ENCODE results near the gene RAP1GDS1.
"Not testable (repeated sequence)": the region's sequence is repeated elsewhere in the genome, so short reads cannot be mapped to it uniquely, and the experiment has no call there.

Gene RAP1GDS1

DNA sequence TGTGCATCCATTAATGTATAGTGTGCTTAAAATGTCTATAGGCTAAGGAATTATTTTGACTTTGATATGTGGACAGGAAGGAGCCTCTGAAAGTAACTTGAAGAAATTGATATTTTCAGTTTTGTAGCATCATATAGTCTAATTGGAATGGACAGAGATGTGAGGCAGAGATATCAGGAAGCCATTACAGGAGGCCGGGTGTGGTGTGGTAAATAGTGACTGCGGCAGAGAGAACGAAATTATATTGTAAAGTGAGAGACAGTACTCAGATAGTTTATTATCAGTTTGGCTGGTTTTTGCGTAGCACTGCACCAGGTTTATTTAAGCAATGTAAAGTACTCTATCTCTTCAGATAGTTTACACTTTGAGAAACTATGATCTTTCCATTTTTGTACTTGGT lies 98.5 kb downstream of the RAP1GDS1 start:
- DNase-seq = no peak

DNA sequence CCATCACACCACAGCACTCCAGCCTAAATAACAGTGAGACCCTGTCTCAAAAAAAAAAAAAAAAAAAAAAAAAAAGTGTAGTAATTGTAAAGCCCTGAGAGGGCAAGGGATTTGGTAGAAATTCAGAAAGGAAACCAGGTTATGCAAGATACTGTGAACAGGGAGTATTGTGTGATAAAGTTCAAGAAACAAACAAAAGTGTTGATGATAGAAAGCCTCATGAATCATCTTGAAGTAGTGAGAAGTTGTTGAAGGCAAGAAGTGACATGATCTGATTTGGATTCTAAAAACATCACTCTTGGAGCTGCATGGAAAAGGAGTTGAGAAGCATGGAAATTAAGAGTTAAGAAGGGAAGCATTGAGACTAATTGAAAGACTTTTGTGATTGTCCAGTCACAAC lies 102.2 kb downstream of the RAP1GDS1 start:
- DNase-seq = no peak

DNA sequence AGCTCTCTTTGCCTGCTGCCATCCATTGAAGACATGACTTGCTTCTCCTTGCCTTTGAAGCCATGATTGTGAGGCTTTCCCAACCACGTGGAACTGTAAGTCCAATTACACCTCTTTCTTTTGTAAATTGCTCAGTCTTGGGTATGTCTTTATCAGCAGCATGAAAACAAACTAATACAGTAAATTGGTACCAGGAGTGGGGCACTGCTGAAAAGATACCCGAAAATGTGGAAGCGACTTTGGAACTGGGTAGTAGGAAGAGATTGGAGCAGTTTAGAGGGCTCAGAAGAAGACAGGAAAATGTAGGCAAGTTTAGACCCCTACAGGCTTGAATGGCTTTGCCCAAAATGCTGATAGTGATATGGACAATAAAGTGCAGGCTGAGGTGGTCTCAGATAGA lies 105.1 kb downstream of the RAP1GDS1 start:
- DNase-seq = not testable (repeated sequence)

DNA sequence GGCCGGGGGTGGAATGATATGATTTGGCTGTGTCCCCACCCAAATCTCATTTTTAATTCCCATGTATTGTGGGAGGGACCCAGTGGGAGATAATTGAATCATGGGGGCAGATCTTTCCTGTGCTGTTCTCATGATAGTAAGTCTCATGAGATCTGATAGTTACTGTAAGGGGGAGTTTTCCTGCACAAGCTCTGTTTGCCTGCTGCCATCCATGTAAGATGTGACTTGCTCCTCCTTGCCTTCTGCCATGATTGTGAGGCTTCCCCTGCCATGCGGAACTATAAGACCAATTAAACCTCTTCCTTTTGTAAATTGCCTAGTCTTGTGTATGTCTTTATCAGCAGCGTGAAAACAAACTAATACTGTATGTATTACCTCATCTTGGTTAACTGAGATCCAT lies 106.8 kb downstream of the RAP1GDS1 start:
- DNase-seq = not testable (repeated sequence)

DNA sequence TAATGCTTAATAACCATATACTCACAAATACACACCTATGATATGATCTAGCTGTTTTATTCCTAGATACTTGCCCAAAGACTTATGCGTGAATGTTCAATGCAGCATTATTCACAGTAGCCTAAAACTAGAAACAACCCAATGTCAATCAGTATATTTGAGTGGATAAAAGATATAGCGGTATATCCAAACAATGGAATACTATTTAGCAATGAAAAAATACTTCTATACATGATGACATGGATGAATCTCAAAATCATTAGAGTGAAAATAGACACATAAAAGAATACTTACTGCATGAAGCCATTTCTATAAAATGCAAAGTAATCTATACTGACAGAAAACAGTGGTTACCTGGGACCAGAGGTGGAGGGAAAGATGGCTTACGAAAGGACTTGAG lies 108.1 kb downstream of the RAP1GDS1 start:
- DNase-seq = no peak

DNA sequence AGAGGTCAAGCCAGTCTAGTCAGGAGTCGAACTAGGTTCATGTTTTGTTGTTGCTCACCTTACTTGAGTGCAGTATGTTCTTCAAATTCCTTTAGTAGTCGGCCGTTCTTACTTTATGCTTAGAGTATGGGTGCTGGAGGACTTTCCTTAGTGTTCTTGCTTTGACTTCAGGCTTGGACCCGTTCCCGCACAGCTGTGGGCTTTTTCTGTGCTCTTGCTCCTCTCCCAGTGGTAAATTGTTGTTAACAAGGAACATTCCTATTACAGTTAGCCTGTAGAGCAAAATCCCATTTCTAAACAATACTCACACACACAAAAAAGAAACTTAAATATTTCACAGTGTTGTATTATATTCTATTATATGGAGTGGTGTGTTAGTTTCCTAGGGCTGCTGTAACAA lies 113.5 kb downstream of the RAP1GDS1 start:
- no peak for DNase-seq

DNA sequence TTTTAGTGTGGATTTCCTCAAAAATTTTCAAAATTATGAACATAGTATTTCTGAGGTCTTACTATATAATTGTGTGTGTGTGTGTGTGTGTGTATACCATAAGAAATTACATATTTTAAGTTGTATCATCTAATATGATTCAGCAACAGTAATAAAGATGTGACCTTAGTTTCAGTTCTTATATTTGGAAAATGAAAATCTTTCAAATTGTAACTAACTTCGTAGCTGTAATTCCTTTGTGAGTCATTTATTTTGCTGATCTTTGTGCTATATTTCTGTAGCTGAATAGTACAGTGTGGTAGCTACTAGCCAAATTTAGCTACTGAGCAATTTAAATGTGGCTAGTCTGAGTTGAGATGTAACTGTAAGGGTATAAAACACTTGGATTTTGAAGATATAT lies 116.4 kb downstream of the RAP1GDS1 start:
- no peak for DNase-seq

DNA sequence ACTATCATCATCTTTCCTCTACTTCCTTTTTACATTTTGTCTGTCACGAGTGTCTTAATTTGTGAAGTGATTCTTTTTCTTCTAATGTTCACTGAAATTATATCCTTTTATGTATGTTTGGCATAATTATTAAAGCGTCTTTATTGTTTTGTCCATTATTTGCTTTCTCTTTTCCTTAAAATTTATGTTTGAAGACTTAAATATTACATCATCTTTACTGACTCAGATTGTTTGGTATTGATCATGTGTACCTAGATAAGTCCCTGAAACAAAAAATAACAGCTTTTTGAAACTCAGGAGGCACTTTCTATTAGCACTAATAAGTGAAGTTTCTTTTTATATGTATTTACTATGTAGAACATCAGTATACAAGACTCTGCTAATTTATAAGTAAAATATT lies 120.1 kb downstream of the RAP1GDS1 start:
- no peak for DNase-seq

DNA sequence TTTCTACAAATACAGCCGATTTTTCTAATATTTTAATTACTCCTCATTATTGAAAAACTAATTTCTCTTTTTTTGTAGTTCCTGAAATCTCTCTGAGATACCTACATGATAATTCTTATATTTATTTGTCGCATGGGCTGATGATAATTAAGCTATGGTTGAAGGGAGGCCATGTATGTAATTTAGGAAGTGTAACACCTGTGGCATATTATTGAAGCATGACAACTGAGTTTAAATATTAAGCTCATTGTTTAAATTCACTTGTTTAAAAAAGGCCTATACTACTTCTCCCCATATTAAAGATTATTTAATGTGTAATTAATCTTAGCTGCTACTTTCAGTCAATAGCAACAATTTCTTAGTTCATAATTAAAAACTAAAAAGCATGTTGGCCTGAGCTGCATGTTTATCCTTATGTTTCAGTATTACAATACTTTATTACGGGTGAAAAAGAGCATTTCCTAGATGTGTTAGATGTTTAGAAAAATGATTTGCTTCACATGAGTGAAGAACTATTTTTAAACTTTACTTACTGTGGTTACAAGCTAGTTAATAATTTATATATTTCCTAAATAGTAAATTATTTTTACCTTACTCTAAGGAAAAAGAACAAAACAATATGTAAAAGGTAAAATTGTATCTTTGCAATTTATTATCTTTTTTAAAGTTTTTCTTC lies 122.4 kb downstream of the RAP1GDS1 start:
- DNase-seq = no peak

DNA sequence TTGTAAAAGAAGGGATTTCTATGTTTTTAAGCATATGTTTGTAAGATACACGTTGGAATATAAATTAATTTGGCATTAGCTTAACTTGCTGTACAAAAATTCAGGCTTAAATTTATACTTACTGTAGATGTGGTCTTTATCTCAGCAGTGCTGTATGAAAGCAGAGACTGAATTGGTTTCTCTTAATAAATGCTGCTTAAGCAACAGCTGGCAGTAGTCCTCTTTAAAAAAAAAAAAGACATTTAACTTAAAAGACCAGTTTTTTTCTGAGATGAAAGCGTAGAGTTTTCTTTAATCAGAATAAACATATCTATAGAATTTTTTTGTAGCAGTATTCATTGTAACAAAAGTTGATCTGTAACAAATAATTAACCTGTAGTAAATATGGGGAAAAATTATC lies 124.6 kb downstream of the RAP1GDS1 start:
- DNase-seq = no peak

DNA sequence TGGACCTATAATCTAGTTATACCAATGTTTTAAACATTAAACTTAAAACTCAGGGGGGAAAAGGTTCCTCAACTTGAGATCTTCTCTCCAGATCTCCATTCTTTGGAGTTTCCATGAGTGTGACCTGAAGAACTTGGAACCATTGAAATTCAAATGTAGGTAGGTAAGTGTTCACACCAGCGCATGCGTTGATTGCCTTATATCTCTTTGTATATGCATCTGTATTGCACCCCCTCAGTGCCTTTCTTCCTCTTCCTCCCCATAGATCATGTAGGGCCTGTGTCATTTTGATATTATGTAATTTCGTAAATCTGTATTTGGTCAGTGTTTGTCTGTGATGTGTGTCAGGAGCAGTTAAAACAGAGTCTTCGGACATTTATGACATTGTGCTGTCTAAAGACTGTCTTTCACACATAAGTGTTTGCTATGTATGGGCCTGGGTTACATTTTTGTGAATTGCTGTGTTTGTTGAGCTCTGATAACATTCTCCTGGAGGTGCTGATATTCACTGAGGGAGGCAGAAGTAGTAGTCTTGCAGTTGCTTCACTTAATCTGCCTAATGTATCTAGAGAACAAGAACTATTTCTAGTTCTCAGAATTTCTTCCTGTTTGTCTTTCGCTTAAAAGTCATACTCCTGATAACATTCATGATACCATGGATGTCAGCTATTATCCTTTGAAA lies 126.3 kb downstream of the RAP1GDS1 start:
- no peak for DNase-seq

DNA sequence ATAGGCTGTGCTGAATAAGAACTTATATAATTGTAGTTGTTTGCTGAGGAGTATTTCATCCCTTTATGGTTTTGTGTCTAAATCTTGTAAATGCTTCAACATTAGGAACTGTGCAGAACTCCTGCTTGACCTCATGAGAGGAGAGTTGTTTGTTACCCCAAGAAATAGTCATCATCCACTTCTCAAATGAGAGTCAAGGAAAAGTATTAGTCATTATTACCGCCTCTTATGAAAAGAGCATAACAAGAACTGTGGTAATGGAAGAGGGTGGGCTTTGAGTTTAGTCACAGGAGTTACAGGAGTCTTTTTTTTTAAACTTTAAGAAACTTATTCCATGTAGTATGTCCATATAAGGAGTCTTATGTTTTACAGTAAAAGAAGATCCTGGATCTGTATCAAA lies 132.9 kb downstream of the RAP1GDS1 start:
- DNase-seq = no peak

DNA sequence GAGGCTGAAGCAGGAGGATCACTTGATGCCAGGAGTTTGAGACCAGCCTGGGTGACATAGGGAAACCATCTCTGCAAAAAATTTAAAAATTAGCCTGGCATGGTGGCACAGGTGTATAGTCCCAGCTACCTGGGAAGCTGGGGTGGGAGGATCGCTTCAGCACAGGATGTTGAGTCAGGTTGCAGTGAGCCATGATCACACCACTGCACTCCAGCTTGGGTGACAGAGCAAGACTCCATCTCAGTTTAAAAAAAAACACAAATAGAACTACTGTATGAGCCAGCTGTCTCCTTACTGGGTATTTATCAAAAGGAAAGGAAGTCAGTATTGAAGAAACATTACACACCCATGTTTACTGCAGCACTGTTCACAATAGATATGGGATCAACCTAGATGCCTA lies 138.7 kb downstream of the RAP1GDS1 start:
- DNase-seq = no peak

DNA sequence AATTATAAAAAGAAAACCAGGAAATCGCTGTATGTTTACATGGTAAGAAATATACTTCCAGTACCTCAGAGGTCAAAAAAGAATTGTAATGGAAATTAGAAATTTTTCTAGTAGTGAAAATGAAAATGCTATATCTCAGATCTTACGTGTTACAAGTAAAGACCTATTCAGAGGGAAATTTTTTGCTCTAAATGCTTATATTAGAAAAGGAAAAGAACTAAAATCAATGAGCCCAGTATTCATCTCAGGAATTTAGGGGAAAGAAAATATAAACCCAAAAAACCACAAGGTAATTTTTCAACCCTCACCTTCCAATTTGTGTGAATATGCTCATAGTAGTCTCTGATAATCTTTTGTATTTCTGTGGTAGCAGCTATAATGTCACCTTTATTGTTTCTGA lies 145.6 kb downstream of the RAP1GDS1 start:
- DNase-seq = no peak

DNA sequence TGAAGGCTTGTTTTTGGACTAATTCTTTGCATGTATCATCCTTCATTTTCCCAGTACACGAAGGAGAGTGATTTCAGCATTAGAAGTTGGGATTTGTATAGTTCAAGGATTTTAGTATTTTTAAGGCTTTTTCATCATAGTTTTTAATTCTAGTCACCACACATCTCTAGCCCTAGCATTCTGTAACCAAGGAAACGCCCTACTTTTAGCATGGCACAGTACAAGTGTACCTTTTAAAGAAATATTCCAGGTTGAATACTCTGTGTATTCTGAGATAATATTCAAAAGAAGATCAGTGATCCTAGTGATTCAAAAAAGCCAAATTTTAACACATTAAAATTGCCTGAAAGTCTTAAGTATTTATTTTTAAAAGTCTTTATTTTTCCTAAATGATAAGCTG lies 150.5 kb downstream of the RAP1GDS1 start:
- no peak for DNase-seq

DNA sequence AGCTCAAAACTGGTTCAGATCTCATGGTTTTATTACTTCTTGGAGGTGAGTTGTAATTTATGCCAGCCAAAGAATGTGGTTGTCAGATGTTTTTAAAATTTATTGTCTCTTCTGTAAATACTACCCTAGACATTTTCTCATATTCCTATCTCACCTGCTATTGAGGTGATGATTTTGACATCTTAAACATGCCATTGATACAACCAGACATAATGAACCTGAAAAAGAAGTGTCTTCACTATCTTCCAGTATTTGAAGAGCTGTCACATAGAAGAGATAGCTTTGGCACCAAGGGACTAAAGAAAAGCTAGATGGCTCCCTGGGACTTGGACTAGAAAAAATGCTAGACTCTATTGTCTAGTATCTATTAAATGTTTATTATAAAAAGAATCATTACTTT lies 155.7 kb downstream of the RAP1GDS1 start:
- no peak for DNase-seq

DNA sequence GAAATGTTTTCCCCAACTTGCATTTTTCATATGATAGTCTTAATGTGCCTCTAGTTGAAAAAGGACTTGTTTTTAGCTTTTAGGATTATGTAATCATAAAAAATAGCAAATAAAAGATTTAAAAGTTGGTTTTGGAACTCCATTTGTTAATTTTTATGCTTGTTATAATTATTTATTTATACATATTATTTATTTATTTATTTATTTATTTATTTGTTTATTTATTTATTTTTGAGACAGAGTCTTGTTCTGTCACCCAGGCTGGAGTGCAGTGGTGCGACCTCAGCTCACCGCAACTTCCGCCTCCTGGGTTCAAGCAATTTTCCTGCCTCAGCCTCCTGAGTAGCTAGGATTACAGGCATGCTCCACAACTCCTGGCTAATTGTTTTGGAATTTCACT lies 159.0 kb downstream of the RAP1GDS1 start:
- not testable (repeated sequence) for DNase-seq

DNA sequence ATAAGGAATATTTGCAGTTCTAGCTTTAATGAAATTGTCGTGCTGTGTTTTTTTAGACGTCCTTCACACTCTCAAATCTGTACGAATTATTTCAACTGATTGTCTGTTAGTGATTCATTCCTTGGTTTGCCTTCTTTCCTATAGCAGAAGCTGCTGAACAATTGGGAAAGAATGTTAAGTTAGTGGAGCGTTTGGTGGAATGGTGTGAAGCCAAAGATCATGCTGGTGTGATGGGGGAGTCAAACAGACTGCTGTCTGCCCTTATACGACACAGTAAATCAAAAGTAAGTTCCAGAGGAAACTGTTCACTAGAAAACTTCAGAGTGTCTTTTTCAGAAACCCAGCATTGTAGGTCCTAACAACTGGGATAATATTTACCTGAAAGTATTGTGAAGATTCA lies 159.9 kb downstream of the RAP1GDS1 start:
- no peak for DNase-seq

DNA sequence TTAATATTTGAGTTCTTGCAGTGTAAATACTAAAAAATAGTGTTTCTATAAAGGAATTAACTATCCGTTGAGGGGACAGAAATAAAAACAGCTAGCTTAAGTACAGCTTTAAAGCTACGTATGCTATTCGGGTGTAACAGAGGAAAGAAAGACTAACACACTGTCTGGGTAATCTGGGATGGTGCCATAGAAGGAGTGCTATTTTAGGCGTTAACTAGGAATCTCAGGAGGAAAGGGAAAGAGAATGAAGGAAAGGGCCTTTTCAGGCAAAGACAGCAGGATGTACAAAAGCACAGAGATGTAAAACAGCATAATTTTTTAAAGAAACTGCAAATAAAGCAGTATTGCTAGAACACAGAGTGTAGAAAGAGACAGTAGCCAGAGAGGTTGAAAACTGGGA lies 161.8 kb downstream of the RAP1GDS1 start:
- DNase-seq = no peak

DNA sequence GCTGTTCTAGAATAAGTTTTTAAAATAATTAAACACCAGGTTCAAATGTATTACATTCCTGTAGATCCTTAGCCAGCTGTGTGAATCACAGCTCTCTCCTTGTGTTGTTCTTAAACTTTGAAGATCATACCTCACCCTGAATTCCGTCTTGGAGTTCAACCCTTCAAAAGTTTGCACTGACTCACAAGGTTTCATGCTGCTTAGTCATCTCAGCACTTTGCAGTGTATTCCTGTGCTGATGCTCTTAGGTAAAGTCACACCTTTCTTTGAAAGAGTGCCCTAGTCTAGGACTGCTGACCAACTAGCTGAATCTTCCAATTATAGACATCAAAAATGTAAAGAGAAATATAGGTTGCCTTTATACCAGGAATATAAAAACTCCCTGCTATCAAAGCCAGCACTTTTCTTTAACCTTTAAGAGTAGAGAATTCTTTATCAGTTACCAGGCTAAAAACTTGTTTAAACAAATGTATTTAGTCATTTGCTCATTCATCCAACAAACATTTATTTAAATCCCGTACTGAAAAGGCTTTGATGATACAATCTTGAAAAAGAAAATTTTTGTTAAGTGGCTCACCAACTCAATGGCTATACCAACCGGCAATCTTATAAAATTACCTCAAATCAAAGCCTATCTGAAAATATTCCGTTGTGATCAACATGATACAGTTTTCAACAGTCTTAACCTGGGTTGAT lies 169.7 kb downstream of the RAP1GDS1 start:
- DNase-seq = no peak

DNA sequence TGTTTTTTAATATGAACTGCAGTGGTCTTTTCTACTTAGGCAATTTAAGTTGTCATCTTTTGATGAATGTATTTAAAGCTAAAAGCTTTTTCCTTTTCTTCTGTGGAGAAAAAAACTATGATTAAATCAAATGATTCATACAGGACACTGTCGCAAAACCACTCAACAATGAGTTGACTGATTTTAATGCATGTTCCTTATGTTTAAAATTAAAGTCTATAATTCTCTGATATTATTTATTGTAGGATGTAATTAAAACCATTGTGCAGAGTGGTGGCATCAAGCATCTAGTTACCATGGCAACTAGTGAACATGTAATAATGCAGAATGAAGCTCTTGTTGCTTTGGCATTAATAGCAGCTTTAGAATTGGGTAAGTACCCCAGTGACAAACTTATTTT lies 172.5 kb downstream of the RAP1GDS1 start:
- DNase-seq = no peak

DNA sequence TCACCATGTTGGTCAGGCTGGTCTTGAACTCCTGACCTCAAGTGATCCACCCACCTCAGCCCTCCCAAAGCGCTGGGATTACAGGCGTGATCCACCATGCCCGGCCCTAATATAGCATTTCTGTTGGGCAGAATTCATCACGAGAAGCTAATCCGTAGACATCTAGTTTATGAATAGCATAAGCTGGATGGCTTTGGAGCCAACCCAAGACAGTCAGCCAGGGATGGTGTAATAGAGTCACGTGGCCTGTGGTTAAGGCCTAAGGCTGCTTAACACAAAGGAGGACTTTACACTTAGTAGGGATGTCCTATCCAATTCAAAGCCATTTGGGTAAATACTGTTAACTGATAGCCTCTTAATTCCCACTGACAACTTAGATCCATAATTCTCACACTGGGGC lies 173.6 kb downstream of the RAP1GDS1 start:
- DNase-seq = no peak

DNA sequence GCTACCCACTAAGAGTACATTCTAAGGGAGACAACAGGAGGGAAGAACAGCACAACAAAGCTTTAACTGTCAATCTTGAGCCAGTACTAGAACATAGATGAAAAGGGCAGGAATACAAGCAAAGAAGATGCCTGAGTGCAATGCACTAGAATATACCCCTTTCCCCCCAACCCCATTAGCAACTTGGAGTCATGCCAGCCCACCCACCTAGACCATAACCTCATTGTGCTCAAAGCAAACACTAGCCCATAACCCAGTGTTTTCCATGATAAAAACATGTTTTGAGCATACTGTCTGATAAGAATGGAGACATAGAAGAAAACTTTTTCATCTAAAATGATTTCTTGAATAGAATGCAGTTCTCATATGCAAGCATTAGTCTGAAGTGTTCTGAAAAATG lies 183.2 kb downstream of the RAP1GDS1 start:
- no peak for DNase-seq
